SK-N-SH (cell line): ENCODE data around the gene MAPK1.

Experiments
- CTCF ChIP-seq: fragments of 200-600 bp; sonication (generic); IDR thresholded peaks from 2 replicates; pipeline ENCODE4 v1.6.1; 2017; ENCODE audit warnings: antibody characterized with exemption, mild to moderate bottlenecking, moderate library complexity
- FOXM1 ChIP-seq: IDR thresholded peaks from 2 replicates; pipeline ENCODE4 v1.4.0; 2012; ENCODE audit warnings: low read depth, mild to moderate bottlenecking
- GABPA ChIP-seq: IDR thresholded peaks from 2 replicates; pipeline ENCODE4 v1.4.0; 2012; ENCODE audit warnings: low read depth, mild to moderate bottlenecking
- NFIC ChIP-seq: IDR thresholded peaks from 2 replicates; pipeline ENCODE4 v1.4.0; 2012; ENCODE audit warnings: borderline replicate concordance
- TAF1 ChIP-seq: IDR thresholded peaks from 2 replicates; pipeline ENCODE4 v1.6.1; 2012; ENCODE audit warnings: low read depth, mild to moderate bottlenecking, low read length, moderate library complexity, borderline replicate concordance
- USF2 ChIP-seq: fragments of 150-350 bp; IDR thresholded peaks from 2 replicates; pipeline ENCODE4 v1.6.1; 2017; ENCODE audit warnings: antibody characterized with exemption, low read length, low read depth, borderline replicate concordance

GRCh38 chr22:21766691-21767462 is 100.6 kb downstream of the MAPK1 start:
- no peak for TF ChIP-seq USF2
- TF ChIP-seq NFIC, result no peak
- no peak for TF ChIP-seq CTCF
- no peak for TF ChIP-seq GABPA
- TF ChIP-seq TAF1, result no peak
- TF ChIP-seq FOXM1, result no peak
